ENCODE measurements around the gene SMYD2.

SMYD2 gene

DNA sequence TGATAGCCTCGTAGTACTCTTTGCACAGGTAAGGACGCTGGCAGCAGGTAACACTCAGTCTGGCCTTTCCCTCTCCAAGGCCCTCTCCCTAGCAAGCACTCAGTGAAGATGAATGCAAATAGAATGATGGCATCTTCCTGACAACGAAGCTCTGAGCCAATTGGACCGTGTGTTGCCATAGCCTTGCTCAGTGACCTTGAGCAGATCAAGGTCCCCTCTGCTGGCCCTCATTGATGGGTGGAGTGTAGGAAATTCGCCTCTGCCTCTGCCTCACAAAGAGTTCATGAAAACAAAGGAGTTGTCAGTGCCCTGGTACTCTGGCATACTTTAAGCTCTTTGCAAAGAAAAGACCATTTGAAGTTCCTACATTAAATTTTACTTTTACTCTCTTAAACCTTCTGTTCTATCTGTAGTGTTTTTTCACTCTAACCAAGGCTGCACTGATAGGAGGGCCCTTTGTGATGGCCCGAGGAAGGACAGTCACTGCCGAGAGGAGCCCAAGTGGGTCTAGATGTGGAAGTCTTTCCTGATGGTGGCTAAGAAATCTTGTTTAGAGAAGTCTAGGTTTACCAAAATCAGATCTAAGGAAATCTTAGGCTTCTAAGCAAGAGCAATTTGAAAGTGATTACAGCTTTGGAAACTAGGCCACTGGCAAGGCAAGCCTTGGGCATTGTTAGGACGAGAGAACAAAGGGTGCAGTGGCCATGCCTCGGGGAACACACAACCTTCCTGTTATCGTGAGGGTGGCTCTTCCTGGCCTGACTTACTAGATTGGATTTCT lies 38.2 kb downstream of the SMYD2 start:
- DNase-seq, result no peak
- no peaks in the 10 kb centered on the region for H3K27me3 Mint-ChIP-seq
- no peaks in the 10 kb centered on the region for H3K4me1 Mint-ChIP-seq
- peaks cover 31% of the 10 kb centered on the region for H3K36me3 Mint-ChIP-seq
- no peak overlapping the region for H3K4me3 Mint-ChIP-seq
- CTCF ChIA-PET, result interaction anchor here (0.8 to 7.2 kb wide), 3 partner anchors 11 to 104 kb away, joined by 4 to 79 read pairs (median 5); no protein-coding TSS in a partner anchor
- no peaks in the 10 kb centered on the region for H3K9me3 Mint-ChIP-seq
- H3K27ac Mint-ChIP-seq, result no peak overlapping the region

DNA sequence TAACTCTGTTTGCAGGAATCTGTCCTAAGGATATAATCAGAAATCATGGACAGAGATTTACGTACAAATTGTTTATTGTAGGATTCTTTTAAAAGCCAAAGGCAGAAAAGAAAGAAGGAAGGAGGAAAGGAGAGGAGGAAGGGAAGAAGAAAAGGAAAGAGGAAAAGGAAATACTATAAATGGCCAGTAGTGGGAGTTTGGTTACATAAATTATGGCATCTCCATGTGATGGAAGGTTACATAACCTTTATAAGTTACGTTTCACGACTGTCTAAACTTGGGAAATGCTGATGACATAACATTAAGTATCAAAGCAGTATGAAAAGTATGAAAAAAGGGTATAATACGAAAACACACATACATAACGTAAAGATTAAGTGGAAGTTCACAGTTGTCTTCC lies 39.0 kb downstream of the SMYD2 start:
- no peak for DNase-seq
- H3K4me3 Mint-ChIP-seq, result no peak overlapping the region
- H3K4me1 Mint-ChIP-seq, result no peaks in the 10 kb centered on the region
- no peak overlapping the region for H3K27ac Mint-ChIP-seq
- H3K27me3 Mint-ChIP-seq, result no peaks in the 10 kb centered on the region
- CTCF ChIA-PET, result interaction anchor here (1.5 to 7.2 kb wide), 2 partner anchors 11 to 59 kb away, joined by 5 to 79 read pairs; no protein-coding TSS in a partner anchor
- no peaks in the 10 kb centered on the region for H3K9me3 Mint-ChIP-seq
- H3K36me3 Mint-ChIP-seq, result peaks cover 32% of the 10 kb centered on the region

DNA sequence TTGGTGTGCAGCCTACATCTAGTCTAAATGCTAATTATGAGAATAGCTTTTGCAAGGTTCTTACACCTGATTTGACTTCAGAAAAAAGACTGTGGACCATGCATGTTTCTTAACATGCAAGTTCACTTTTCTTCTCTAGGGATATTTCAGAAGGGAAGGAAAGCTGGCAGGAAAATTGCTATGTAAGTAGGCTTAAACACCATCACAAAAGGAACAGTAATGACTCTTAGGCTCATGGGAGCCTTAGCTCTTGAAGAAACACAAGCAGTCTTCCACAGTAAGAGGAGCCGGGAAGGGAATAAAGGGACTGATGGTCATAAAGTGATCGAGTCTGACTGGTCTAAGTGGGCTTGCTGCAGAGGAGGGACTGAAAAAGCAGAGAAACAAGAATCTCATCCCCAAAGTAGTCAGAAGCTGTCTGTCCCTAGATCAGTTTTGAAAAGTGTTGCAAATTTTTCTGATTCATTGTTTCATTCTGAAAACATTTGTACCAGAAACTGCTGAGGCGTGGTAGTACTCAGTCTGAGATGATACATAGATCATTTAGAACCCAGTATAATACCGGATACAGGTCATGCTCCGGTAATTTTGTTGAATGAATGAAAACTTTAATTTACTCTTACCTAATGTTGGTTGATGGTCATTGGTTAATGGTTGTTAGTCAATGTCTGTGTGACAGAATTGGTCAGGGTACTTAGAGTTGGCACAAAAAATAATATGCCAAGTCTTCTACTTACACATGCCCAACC lies 40.9 kb downstream of the SMYD2 start:
- Mint-ChIP-seq H3K9me3 (no peaks in the 10 kb centered on the region), H3K27me3 (no peaks in the 10 kb centered on the region), H3K36me3 (peaks cover 30% of the 10 kb centered on the region), H3K27ac (no peak overlapping the region), H3K4me1 (peaks cover 2% of the 10 kb centered on the region), H3K4me3 (no peak overlapping the region)
- DNase-seq, result no peak
- CTCF ChIA-PET, result interaction anchor here (1.4 to 7.2 kb wide), 3 partner anchors 9 to 64 kb away, joined by 4 to 79 read pairs (median 11); no protein-coding TSS in a partner anchor

DNA sequence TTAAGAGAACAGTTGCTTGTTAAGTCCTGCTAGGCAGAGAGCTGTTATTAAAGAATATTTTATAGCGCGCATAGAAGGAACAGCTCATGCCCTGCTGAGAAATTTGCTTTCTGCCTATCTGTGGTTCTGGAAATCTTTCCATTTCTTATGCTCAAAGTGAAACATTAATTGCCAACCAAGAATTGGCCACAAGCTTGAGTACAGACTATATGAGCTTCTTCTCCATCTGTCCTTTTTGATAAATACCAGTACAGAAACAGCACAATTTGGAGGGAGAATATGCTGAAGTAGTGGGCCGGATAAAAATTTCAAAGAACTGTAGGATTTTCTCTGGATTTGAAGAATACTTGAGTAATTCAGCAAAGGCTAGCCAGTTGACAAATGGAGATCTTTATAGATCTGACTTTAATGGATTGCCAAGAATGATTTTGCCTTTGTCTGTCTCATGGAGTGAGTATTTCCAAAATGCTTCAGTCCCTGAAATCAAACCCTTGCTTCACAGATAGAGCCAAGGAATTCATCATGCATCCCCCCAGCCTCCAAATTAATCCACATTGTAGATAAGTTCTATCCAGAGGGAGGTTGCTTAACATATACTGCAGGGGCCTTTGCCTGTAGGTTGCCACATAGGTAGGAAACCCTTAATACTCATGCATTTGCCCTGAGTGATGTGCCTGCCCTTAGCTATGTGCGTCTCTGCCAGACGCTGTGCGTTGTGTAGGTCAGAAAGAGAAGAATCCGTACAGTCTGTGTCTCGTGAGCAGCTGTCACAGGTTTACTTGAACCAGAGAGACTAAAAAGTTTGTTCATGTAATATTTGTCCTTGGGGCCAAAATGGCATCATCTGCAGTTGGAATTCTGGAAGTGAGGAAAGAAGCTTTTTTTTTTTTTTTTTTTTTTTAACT lies 44.2 kb downstream of the SMYD2 start:
- CTCF ChIA-PET, result interaction anchor here (1.3 to 11.4 kb wide), 5 partner anchors 9 to 109 kb away, joined by 3 to 435 read pairs (median 5); no protein-coding TSS in a partner anchor
- H3K4me1 Mint-ChIP-seq, result peaks cover 2% of the 10 kb centered on the region
- no peak for DNase-seq
- no peak overlapping the region for H3K4me3 Mint-ChIP-seq
- no peaks in the 10 kb centered on the region for H3K27me3 Mint-ChIP-seq
- peaks cover 22% of the 10 kb centered on the region for H3K36me3 Mint-ChIP-seq
- no peak overlapping the region for H3K27ac Mint-ChIP-seq
- no peaks in the 10 kb centered on the region for H3K9me3 Mint-ChIP-seq

DNA sequence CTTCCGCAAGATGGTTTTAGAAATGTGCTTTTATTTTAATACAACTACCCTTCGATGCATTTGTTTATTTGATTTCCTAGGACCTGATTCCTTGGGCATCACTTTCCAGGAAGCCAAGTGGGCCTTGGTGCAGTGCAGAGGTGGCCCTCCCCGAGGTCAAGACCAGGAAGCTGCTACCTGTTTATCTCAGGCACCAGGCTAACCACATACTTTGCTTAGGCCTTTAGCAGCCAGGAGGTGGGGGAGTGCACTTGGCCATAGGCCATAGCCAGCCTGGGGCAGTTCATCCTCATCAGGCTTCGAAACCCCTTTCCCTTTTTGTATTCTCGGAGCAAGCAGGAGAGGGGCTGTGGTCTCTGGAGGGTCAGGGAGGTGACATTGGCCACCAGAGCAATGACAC lies 45.4 kb downstream of the SMYD2 start:
- Mint-ChIP-seq H3K27ac (no peak overlapping the region), H3K9me3 (no peaks in the 10 kb centered on the region), H3K36me3 (peaks cover 21% of the 10 kb centered on the region), H3K4me1 (peaks cover 2% of the 10 kb centered on the region), H3K4me3 (no peak overlapping the region), H3K27me3 (no peaks in the 10 kb centered on the region)
- DNase-seq, result no peak
- CTCF ChIA-PET, result interaction anchor here (1.5 to 11.4 kb wide), 4 partner anchors 22 to 258 kb away, joined by 6 to 435 read pairs (median 252); no protein-coding TSS in a partner anchor

DNA sequence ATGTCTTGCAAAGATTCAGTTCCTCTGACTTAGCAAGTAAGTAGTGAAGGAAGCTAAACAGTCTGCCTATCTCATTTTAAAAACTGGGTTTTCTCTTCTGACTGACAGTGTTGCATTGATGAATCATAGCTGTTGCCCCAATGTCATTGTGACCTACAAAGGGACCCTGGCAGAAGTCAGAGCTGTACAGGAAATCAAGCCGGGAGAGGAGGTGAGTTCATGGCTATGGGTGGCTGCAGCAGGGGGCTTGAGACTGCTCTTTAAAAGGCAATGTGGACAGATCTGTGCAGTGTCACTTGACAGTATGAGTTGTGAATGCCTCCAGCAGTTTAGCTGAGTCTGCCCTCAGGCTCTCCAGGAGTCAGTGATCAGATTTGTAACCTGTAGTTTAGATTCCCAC lies 46.6 kb downstream of the SMYD2 start:
- H3K27ac Mint-ChIP-seq, result no peak overlapping the region
- CTCF ChIA-PET, result interaction anchor here (0.6 to 11.4 kb wide), 17 partner anchors 8 to 299 kb away, joined by 3 to 435 read pairs (median 6); partner anchors contain the start of gene SMYD2

DNA sequence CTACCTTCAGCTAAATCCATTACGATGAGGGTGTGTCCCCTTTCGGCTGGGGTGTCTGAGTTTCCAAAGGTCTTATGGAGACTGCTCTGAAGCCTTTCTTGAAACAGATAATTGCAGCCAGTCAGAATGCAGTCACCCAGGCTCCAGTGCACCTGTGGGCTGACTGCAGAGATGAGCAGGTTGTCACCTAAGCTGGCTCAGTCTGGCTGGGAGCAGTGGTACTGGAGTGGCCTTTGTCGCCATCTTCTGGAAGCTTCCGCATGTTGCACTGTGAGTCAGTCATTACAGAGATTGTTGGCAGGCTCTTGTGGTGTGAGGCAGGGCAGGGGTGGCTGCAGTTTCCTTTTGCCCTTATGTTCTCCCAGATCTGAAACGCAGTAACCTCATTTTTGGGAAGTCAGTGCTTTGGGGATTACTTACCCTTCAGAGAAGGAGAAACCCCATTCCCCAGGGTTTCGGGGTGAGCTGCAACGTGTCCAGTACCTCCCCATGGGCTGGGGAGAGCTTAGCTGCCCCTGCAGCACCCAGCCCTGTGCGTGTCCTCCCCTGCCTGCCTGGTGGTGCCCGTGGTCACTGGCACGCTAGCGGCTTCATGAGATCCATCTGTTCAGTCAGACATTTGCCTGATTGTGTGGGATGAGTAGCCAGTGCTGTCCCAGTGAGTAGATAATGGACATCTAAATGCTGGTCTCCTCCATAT lies 48.0 kb downstream of the SMYD2 start:
- peaks cover 22% of the 10 kb centered on the region for H3K36me3 Mint-ChIP-seq
- peak; percentile 86 for DNase-seq
- CTCF ChIA-PET, result interaction anchor here (0.7 to 11.4 kb wide), 29 partner anchors 8 to 335 kb away, joined by 3 to 435 read pairs (median 5); partner anchors contain the start of gene SMYD2
- no peak overlapping the region for H3K27ac Mint-ChIP-seq
- no peak overlapping the region for H3K4me3 Mint-ChIP-seq
- no peaks in the 10 kb centered on the region for H3K9me3 Mint-ChIP-seq
- peaks cover 2% of the 10 kb centered on the region for H3K4me1 Mint-ChIP-seq
- no peaks in the 10 kb centered on the region for H3K27me3 Mint-ChIP-seq

More for the DNA sequence above, 46.6 kb downstream of the SMYD2 start:
- DNase-seq, result no peak
- Mint-ChIP-seq H3K27me3 (no peaks in the 10 kb centered on the region), H3K9me3 (no peaks in the 10 kb centered on the region), H3K36me3 (peaks cover 25% of the 10 kb centered on the region), H3K4me1 (peaks cover 2% of the 10 kb centered on the region), H3K4me3 (no peak overlapping the region)

DNA sequence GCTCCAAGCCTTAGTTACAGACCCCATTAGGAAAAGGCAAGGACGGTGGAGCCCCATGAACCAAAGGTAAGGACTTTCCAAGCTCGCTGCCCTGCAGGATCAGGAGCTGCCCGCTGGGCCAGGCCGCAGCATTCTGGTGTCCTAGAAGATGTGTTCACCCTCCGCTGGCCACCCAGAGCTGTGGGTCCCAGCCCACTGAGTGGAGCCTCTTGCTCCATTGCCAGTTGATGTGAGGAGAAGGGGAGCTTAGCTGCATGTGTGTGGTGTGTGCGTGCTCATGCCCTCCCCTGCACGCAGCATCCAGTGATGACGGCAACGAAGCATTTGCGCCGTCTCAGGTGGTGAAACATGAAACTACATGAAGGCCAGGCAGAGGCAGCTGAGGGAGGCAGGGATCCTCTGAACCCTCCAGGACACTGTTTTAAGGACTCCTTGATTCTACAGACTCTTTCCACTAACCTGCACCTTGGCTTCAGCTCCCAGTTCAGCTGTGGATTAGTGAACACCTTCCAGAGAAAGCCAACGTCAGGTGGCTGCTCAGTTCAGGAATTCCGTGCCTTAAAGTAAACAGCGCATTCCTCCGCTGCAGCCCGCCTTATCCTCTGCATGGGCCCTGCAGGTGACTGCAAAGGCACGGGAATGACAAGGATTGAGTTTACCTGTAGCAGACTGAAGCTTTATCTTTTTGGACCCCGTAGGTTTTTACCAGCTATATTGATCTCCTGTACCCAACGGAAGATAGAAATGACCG lies 48.7 kb downstream of the SMYD2 start:
- Mint-ChIP-seq H3K27ac (no peak overlapping the region), H3K9me3 (no peaks in the 10 kb centered on the region), H3K4me1 (peaks cover 2% of the 10 kb centered on the region), H3K27me3 (no peaks in the 10 kb centered on the region), H3K4me3 (no peak overlapping the region), H3K36me3 (peaks cover 24% of the 10 kb centered on the region)
- CTCF ChIA-PET, result interaction anchor here (0.7 to 11.4 kb wide), 23 partner anchors 10 to 305 kb away, joined by 3 to 435 read pairs (median 6); partner anchors contain the start of gene SMYD2
- no peak for DNase-seq

DNA sequence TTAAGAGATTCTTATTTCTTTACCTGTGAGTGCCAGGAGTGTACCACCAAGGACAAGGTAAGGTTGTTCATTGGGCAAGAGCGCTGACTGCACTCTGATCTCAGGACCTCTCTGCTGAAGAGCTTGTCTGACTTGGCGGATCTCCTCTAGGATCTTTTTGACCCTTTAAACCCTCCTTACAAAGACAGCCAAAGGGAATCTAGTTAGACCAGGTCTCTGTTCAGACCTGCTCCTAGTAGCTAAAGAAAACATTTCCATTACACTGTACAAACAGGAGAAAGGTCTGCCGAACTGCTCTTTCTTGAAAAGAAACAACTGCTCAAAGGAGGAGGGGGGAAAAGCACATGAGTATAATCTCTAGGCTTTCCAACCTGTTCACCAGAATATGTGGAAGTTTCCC lies 49.3 kb downstream of the SMYD2 start:
- Mint-ChIP-seq H3K9me3 (no peaks in the 10 kb centered on the region), H3K4me1 (peaks cover 2% of the 10 kb centered on the region), H3K27ac (no peak overlapping the region), H3K36me3 (peaks cover 24% of the 10 kb centered on the region), H3K27me3 (no peaks in the 10 kb centered on the region), H3K4me3 (no peak overlapping the region)
- DNase-seq, result no peak
- CTCF ChIA-PET, result interaction anchor here (0.7 to 11.4 kb wide), 16 partner anchors 10 to 305 kb away, joined by 3 to 435 read pairs (median 17); no protein-coding TSS in a partner anchor

DNA sequence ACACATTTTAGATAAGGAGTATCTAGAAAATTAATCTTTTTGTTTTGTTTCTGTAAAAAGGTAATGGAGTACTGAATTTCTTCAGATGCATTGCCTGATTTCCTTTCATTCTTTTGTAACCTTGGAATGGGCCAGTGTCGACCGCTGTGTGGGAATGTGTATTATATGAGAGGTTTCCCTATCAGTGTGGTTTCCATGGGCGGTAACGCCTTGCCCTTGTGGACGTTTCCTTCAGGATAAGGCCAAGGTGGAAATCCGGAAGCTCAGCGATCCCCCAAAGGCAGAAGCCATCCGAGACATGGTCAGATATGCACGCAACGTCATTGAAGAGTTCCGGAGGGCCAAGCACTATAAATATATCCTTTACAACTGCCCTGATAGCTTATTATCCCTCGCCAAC lies 49.8 kb downstream of the SMYD2 start:
- Mint-ChIP-seq H3K4me3 (no peak overlapping the region), H3K27me3 (no peaks in the 10 kb centered on the region), H3K9me3 (no peaks in the 10 kb centered on the region), H3K36me3 (peaks cover 23% of the 10 kb centered on the region), H3K4me1 (peaks cover 2% of the 10 kb centered on the region), H3K27ac (no peak overlapping the region)
- CTCF ChIA-PET, result interaction anchor here (0.7 to 11.4 kb wide), 24 partner anchors 10 to 708 kb away, joined by 3 to 435 read pairs (median 8); no protein-coding TSS in a partner anchor
- no peak for DNase-seq

DNA sequence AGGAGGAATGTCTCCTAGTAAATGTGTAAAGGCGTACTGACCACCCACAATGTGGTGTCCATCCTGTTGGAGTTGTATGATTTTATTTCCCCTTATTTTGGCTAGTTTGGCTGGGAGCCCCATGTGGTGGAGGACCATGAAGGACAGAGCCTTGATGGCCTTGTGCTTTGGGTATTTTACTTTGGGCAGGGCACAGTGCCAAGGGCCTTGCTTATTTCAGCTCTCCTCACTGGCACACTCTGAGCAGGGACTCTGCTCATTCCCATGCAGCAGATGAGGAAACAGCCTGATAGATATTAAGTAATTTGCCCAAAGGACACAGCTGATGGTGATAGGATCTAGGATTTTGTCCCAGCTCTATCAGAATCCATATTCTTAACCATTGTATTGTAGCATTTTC lies 50.2 kb downstream of the SMYD2 start:
- CTCF ChIA-PET, result interaction anchor here (0.6 to 11.4 kb wide), 53 partner anchors 10 to 1194 kb away, joined by 3 to 435 read pairs (median 5); no protein-coding TSS in a partner anchor
- Mint-ChIP-seq H3K4me3 (no peak overlapping the region), H3K36me3 (peaks cover 22% of the 10 kb centered on the region), H3K27me3 (no peaks in the 10 kb centered on the region), H3K9me3 (no peaks in the 10 kb centered on the region), H3K4me1 (peaks cover 2% of the 10 kb centered on the region), H3K27ac (no peak overlapping the region)
- no peak for DNase-seq

DNA sequence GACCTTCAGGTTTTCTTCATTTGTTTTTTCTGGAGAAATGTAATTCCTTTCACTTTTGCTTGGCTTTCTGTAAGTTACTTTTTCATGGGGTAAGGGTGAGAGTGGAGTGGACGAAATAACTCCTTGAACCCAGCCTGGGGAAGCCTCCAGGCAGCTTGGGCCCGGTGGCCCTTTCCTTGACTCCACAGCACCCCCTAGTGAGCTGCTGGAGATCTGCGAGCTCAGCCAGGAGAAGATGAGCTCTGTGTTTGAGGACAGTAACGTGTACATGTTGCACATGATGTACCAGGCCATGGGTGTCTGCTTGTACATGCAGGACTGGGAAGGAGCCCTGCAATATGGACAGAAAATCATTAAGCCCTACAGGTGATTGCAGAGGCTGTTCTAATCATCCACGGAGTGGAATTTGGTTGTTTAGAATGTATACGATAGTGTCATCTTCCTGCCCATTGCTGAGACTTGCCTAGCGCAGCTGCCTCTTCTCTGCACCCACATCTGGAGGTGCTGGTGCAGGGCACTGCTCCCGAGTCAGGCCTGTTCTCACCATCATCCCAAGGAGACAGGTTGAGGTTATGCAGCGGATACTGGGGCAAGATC lies 51.0 kb downstream of the SMYD2 start:
- H3K27me3 Mint-ChIP-seq, result no peaks in the 10 kb centered on the region
- H3K4me1 Mint-ChIP-seq, result peaks cover 6% of the 10 kb centered on the region
- H3K4me3 Mint-ChIP-seq, result no peak overlapping the region
- H3K9me3 Mint-ChIP-seq, result no peaks in the 10 kb centered on the region
- DNase-seq, result peak; percentile 68
- H3K36me3 Mint-ChIP-seq, result peaks cover 21% of the 10 kb centered on the region
- CTCF ChIA-PET, result interaction anchor here (0.6 to 11.4 kb wide), 64 partner anchors 9 to 1193 kb away, joined by 3 to 435 read pairs (median 4); partner anchors contain the start of genes PROX1 and SMYD2
- no peak overlapping the region for H3K27ac Mint-ChIP-seq

Measured in activated naive CD4-positive, alpha-beta T cell treated with anti-CD3 and anti-CD28 coated beads, Interleukin-2, amount 10 ng/mL, durations not matched to agents 7 days and 5 days (primary cell).